ENCODE measurements around the gene CHD9.
"Not testable (repeated sequence)": the region's sequence is repeated elsewhere in the genome, so short reads cannot be mapped to it uniquely, and the experiment has no call there.

The CHD9 gene

GRCh38 chr16:53047515-53047914 lies 7.3 kb upstream of the CHD9 start:
- DNase-seq, result not testable (repeated sequence)

GRCh38 chr16:53048139-53048915 lies 6.5 kb upstream of the CHD9 start:
- no peak for DNase-seq

- DNase-seq, result not testable (repeated sequence)
Measured at GRCh38 chr16:53051255-53051654, 3.5 kb upstream of the CHD9 start.

- no peak for DNase-seq
Measured at GRCh38 chr16:53052519-53053501, 2.0 kb upstream of the CHD9 start, which contains the start of gene CHD9NB. Gene CHD9NB (minus strand): TSS chr16:53052897. CDS start chr16:53044158, 8,739 bp downstream.

GRCh38 chr16:53053967-53054669 lies 673 bp upstream of the CHD9 start:
- no peak for DNase-seq

- DNase-seq, result no peak
Measured at GRCh38 chr16:53055541-53056391, 975 bp downstream of the CHD9 start.

- no peak for DNase-seq
Measured at GRCh38 chr16:53056392-53056881, 1.6 kb downstream of the CHD9 start.

GRCh38 chr16:53057658-53058057 lies 2.9 kb downstream of the CHD9 start:
- no peak for DNase-seq

GRCh38 chr16:53058441-53058840 lies 3.6 kb downstream of the CHD9 start:
- no peak for DNase-seq

- DNase-seq, result no peak
Measured at GRCh38 chr16:53058882-53059281, 4.1 kb downstream of the CHD9 start.

- DNase-seq, result no peak
Measured at GRCh38 chr16:53059672-53060071, 4.9 kb downstream of the CHD9 start.

- no peak for DNase-seq
Measured at GRCh38 chr16:53061256-53061655, 6.5 kb downstream of the CHD9 start.

- DNase-seq, result no peak
Measured at GRCh38 chr16:53061701-53062159, 6.9 kb downstream of the CHD9 start.

- no peak for DNase-seq
Measured at GRCh38 chr16:53064081-53064578, 9.3 kb downstream of the CHD9 start.

GRCh38 chr16:53065461-53066061 lies 10.8 kb downstream of the CHD9 start:
- no peak for DNase-seq

- DNase-seq, result no peak
Measured at GRCh38 chr16:53067675-53068074, 12.9 kb downstream of the CHD9 start.

GRCh38 chr16:53068423-53068833 lies 13.6 kb downstream of the CHD9 start:
- DNase-seq, result no peak

- DNase-seq, result no peak
Measured at GRCh38 chr16:53069772-53070171, 15.0 kb downstream of the CHD9 start.

GRCh38 chr16:53071748-53072301 lies 17.0 kb downstream of the CHD9 start:
- DNase-seq, result no peak

- DNase-seq, result no peak
Measured at GRCh38 chr16:53073022-53073421, 18.2 kb downstream of the CHD9 start.

GRCh38 chr16:53074296-53074695 lies 19.5 kb downstream of the CHD9 start:
- DNase-seq, result not testable (repeated sequence)
